ENCODE data around the gene SCNN1B. TPM values are rescaled to one million over a fixed set of nuclear protein-coding genes. Genes with fewer than 3 reads are reported as not detected.
A peak's percentile ranks its signal among the peaks of the same experiment; 100 is the strongest.

SCNN1B gene
- polyA plus RNA-seq, 1 donor from 2014 or later: 0.24 TPM

DNA sequence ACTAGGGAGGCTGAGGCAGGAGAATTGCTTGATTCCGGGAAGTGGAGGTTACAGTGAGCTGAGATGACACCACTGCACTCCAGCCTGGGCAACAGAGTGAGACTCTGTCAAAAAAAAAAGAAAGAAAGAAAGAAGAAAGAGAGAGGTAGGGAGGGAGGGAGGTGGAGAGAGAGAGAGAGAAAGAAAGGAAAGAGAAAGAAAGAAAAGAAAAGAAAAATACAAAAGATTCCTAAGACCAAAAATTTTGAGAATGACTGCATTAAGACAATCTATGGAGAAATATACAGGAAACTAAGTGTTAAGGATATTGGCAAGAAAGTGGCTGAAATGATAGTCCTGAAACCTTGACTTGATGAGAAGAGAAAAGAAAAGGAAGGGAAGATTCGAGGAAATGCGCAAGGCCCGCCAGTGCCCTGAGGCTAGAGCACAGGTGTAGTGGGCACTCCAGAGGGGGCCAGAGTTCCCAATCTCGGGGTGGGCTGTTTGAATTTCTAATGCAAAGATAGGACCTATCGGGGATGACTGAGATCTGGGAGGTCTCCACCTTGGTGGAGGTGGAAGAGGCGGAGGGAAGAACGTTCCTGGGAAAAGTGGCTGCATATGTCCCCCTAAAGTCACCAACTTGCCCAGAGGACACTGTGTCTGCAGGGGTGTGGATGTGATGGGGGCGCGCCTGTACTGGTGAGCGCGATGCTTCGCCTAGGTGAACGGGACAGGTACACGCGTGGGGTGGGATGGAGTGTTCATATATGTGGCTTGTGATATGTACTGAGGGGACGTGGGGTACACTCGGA lies 654 bp upstream of the SCNN1B start:
- Mint-ChIP-seq H3K9me3 (no peaks in the 10 kb centered on the region), H3K4me3 (peak overlapping the region in 2 of 4 donors; percentile 39 to 51), H3K4me1 (peaks cover 5 to 10% (median 6%) of the 10 kb centered on the region in 3 donors), H3K27ac (no peak overlapping the region), H3K27me3 (peaks cover 28% of the 10 kb centered on the region), H3K36me3 (peaks cover 3% of the 10 kb centered on the region)

DNA sequence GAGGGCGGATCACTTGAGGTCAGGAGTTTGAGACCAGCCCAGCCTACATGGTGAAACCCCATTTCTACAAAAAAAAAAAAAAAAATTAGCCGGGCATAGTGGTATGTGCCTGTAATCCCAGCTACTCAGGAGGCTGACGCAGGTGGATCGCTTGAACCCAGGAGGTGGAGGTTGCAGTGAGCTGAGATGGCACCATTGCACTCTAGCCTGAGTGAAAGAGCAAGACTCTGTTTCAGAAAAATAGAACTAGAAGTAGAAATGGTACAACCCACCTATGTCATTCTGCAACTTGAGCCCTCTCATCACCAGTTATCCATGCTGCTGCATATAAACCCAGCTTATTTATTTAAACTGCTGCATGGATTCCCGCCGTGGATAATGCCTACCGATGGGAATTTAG lies 1.6 kb downstream of the SCNN1B start:
- peaks cover 5 to 10% (median 6%) of the 10 kb centered on the region in 3 donors for H3K4me1 Mint-ChIP-seq
- no peaks in the 10 kb centered on the region for H3K9me3 Mint-ChIP-seq
- H3K36me3 Mint-ChIP-seq: peaks cover 2% of the 10 kb centered on the region
- no peak overlapping the region for H3K4me3 Mint-ChIP-seq
- no peak overlapping the region for H3K27ac Mint-ChIP-seq
- peaks cover 25% of the 10 kb centered on the region for H3K27me3 Mint-ChIP-seq

DNA sequence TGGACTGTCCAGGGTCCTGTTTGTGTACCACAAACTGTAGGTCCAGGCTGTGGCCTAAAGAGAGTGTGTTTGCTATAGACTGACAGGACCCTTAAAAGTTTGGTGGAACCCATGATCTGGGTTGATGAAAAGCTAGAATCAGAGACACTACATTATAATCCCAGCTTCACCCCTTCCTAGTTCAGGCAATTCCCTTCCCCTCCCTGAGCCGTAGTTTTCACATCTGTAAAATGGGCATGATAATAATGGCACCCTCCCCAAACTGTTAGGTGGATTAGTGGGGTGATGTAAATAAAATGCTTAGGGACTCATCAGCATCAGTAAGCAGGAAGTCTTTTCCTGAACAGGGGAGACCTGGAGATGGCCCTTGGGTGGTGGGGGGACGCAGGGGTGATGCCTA lies 2.5 kb downstream of the SCNN1B start:
- no peaks in the 10 kb centered on the region for H3K9me3 Mint-ChIP-seq
- H3K4me1 Mint-ChIP-seq: peaks cover 5 to 10% (median 6%) of the 10 kb centered on the region in 3 donors
- H3K4me3 Mint-ChIP-seq: no peak overlapping the region

DNA sequence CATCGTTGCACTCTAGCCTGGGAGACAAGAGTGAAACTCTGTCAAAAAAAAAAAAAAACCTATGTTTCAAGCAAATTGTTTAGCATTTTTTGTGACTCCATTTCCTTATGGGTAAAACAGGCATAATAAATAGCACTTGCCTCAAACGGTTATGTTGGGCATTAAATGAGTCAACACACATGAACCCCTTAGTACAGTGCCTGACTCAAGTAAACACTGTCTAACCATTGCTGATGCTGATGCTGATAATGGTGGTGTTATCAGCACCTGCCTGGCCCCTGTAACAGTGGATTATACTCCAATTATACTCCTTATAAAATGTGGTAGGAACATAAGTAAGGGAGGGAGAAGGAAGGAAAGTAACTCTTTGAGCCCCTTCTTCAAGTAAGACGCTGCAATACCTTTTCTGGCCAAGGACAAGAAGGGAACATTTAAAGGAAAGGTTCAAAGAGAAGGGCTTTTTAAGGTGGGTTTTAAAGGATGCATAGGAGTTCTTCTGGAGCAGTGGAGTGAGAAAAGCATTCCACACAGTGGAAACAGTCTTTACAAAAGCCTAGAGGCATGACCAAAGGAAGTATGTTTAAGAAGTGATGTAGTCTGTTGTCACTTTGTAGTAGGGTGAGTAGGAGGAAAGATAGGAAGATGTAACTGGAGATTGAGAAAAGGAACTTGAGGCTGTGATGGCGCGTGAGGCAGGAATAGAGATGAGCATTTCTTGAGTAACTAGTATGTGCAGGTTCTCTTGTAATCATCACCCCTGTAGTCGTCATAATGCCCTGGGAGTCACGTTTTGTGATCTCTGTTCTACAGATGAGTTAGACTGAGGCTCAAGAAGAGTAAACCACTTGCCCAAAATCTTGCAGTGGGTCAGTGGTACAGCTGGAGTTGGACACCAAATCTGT lies 4.3 kb downstream of the SCNN1B start:
- Mint-ChIP-seq H3K4me1 (peaks cover 2 to 9% (median 5%) of the 10 kb centered on the region in 3 donors), H3K4me3 (no peak overlapping the region), H3K36me3 (no peaks in the 10 kb centered on the region), H3K9me3 (peaks cover 0 to 6% (median 4%) of the 10 kb centered on the region in 3 donors), H3K27ac (no peak overlapping the region), H3K27me3 (peaks cover 15% of the 10 kb centered on the region)

More for the DNA sequence above, 2.5 kb downstream of the SCNN1B start:
- Mint-ChIP-seq H3K27ac (no peak overlapping the region), H3K36me3 (peaks cover 1% of the 10 kb centered on the region), H3K27me3 (peaks cover 20% of the 10 kb centered on the region)

DNA sequence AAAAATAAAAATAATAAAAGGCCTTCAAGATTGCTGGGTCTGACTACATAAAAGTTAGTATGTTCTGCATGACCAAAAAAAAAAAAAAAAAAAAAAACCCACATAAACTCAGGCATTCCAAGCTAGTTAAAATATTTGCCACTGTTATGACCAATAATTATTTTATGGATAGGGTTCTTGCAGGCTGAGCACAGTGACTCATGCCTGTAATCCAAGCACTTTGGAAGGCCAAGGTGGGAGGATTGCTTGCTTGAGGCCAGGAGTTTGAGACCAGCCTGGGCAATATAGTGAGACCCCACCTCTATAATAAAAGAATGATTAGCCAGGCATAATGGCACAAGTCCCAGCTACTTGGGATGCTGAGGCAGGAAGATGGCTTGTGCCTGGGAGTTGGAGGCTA lies 8.1 kb downstream of the SCNN1B start:
- no peaks in the 10 kb centered on the region for H3K36me3 Mint-ChIP-seq
- no peaks in the 10 kb centered on the region for H3K27me3 Mint-ChIP-seq
- H3K4me1 Mint-ChIP-seq: no peaks in the 10 kb centered on the region
- peaks cover 0 to 6% (median 4%) of the 10 kb centered on the region in 3 donors for H3K9me3 Mint-ChIP-seq
- no peak overlapping the region for H3K27ac Mint-ChIP-seq
- H3K4me3 Mint-ChIP-seq: no peak overlapping the region

DNA sequence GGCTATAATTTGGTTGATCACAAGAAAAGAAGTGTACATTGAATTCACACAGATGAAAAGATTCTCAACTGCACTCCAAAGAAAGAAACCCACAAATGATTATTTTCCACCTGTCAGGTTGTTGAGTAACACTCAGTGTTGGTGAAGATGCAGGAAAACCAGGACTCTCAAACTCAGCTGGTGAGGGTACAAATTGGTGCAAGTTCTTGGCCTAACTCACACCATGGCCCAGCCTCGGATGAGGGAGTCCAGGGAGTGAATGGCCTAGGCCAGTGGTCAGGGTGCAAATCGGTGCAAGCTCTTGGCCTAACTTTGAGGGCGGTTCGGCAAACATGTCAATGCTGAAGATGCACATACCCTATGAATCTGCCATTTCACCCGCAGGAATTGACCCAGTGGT lies 8.6 kb downstream of the SCNN1B start:
- Mint-ChIP-seq H3K9me3 (peaks cover 0 to 6% (median 4%) of the 10 kb centered on the region in 3 donors), H3K27ac (no peak overlapping the region), H3K27me3 (no peaks in the 10 kb centered on the region), H3K4me3 (no peak overlapping the region), H3K36me3 (no peaks in the 10 kb centered on the region), H3K4me1 (no peaks in the 10 kb centered on the region)

DNA sequence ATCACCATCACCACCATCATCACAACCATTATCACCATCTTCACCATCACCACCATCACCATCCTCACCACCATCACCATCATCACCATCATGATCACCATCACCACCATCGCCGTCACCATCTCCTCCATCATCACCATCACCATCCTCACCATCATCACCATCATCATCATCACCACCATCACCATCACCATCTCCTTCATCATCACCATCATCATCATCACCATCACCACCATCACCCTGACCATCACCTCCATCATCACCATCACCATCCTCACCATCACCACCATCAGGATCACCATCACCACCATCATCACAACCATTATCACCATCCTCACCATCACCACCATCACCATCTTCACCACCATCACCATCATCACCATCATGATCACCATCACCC lies 14.1 kb downstream of the SCNN1B start:
- no peaks in the 10 kb centered on the region for H3K36me3 Mint-ChIP-seq
- no peaks in the 10 kb centered on the region for H3K4me1 Mint-ChIP-seq
- H3K27me3 Mint-ChIP-seq: no peaks in the 10 kb centered on the region
- H3K9me3 Mint-ChIP-seq: no peaks in the 10 kb centered on the region
- no peak overlapping the region for H3K4me3 Mint-ChIP-seq
- no peak overlapping the region for H3K27ac Mint-ChIP-seq

DNA sequence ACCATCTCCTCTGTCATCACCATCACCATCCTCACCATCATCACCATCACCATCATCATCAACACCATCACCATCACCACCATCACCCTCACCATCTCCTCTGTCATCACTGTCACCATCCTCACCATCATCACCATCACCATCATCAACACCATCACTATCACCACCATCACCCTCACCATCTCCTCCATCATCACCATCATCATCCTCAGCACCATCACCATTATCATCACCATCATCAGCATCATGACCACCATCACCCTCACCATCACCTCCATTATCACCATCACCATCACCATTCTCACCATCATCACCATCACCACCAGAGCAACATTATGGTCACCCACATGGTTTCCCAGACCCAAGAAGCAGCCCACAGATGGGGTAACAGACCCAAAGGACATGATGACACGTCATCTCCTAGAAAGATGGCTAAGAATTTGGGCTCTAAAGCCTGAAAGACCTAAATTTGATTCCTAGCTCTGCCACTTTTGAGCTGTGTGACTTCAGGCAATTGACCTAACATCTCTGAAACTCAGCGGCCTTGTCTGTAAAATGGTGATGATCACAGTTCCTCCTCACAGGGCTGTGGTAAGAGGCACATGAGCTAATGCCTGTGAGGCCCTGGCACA lies 14.6 kb downstream of the SCNN1B start:
- Mint-ChIP-seq H3K36me3 (no peaks in the 10 kb centered on the region), H3K4me3 (no peak overlapping the region), H3K27me3 (no peaks in the 10 kb centered on the region), H3K27ac (no peak overlapping the region), H3K9me3 (no peaks in the 10 kb centered on the region), H3K4me1 (no peaks in the 10 kb centered on the region)

DNA sequence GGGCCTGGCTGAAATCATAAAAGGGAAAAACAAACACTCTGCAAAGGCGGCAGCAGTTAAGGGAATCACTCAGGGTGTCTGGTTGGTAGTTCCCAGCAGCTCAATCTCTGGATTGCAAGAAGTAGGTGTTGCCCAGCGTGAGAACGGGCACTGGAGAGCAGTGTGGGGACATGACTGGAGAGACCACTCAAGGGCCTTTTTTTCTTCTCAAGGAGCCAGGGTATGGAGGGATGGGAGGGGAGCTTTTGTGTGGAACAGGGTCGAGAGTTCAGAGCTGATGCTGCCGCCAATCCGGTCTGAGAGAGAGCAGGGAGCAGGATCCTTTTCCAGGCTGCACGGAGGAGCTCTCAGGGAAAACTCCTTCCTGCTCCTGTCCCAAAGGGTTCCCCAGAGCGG lies 15.2 kb downstream of the SCNN1B start:
- Mint-ChIP-seq H3K9me3 (no peaks in the 10 kb centered on the region), H3K36me3 (no peaks in the 10 kb centered on the region), H3K4me1 (no peaks in the 10 kb centered on the region), H3K27ac (no peak overlapping the region), H3K4me3 (no peak overlapping the region), H3K27me3 (no peaks in the 10 kb centered on the region)

DNA sequence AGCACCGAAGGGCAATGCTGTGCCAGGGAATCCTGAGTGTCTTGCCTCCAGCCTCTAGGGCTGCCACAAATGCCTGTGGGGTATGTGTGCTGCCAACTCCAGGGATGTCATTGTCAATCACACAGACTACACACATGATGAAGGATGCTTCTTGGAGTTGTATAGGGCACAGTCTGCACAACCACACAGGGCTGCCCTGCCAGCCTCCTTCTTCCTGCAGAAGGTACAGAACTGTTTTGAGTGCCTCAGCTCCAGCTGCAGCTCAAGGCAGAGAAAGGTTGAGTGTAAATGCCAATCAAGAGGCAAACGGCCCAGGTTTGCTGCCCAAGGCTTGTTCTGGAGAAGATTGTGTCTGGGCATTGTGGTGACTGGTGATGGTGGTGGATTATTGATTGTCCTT lies 15.6 kb downstream of the SCNN1B start:
- Mint-ChIP-seq H3K36me3 (no peaks in the 10 kb centered on the region), H3K27ac (peak overlapping the region in 1 of 3 donors; percentile 61), H3K9me3 (no peaks in the 10 kb centered on the region)

DNA sequence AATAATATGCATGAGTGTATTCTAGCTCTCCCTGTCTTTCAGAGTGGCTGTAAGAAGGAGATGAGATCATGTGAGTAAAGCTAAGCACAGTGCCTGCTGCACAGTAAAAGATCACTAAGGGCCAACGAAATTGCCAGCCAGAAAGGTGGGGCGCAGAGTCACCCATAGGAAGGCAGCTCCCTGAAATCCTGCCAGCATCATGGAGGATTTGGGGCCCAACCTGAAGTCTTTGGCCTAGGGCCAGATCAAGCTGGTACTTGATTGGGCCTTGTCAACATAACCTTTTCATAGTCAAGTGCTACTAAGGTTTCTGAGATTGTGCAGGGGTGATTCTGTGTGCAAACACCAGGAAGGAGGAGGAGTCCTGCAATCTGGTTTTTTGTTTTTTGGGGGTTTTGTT lies 16.5 kb downstream of the SCNN1B start:
- Mint-ChIP-seq H3K27me3 (no peaks in the 10 kb centered on the region), H3K36me3 (no peaks in the 10 kb centered on the region), H3K9me3 (no peaks in the 10 kb centered on the region), H3K4me3 (no peak overlapping the region), H3K4me1 (peaks cover 0 to 7% (median 7%) of the 10 kb centered on the region in 3 donors), H3K27ac (no peak overlapping the region)

More for the DNA sequence above, 15.6 kb downstream of the SCNN1B start:
- no peaks in the 10 kb centered on the region for H3K27me3 Mint-ChIP-seq
- no peak overlapping the region for H3K4me3 Mint-ChIP-seq
- H3K4me1 Mint-ChIP-seq: no peaks in the 10 kb centered on the region

DNA sequence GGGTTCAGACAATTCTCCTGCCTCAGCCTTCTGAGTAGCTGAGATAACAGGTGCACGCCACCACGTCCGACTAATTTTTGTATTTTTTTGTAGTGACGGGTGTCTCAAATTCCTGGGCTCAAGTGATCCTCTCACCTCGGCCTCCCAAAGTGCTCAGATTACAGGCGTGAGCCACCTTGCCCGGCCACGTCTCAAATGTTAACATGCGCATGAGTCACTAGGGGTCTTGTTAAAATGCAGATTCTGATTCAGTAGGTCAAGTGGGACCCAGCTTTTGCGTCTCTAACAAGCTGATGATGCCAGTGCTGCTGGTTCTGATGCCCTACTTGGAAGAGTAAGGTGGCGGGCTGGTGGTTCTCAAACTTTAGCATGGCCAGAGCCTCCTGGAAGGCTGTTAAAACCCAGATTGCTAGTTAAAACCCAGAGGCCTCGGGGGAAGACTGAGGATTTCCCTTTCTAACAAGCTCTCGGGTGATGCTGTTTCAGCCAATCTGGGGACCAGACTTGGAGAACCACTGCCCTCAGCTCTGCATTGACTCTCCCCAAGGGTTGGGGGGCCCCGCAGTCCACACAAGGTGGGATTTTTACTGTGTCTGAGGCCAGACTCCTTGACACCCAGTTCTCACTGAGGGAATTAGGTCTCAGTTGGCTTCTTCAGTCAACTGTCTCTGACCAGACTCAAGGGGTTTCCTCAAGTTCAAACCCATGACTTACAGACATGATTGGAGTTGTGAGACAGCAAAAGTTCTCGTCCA lies 17.9 kb downstream of the SCNN1B start:
- H3K27ac Mint-ChIP-seq: no peak overlapping the region
- H3K4me3 Mint-ChIP-seq: no peak overlapping the region
- H3K4me1 Mint-ChIP-seq: peaks cover 0 to 11% (median 7%) of the 10 kb centered on the region in 3 donors
- no peaks in the 10 kb centered on the region for H3K27me3 Mint-ChIP-seq
- no peaks in the 10 kb centered on the region for H3K9me3 Mint-ChIP-seq
- no peaks in the 10 kb centered on the region for H3K36me3 Mint-ChIP-seq

DNA sequence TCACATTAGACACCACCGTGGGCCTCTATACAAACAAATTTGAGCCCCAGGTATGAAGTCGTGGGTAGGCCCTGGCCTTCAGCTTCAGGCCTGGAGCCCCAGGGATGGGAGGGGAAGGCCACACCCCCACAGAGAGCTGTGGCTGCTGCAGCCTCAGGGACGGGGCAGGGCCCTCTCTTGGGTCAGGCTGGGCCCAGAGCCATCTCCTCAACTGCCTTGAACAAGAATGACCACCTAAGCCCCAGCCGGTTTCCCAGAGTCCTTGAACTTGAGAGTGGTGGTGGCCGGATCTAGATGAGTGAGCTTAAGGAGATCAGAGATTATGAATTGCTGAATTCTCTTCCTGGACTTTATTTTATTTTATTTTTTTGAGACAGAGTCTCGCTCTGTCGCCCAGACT lies 18.6 kb downstream of the SCNN1B start:
- Mint-ChIP-seq H3K4me1 (peaks cover 0 to 11% (median 8%) of the 10 kb centered on the region in 3 donors), H3K27ac (no peak overlapping the region), H3K27me3 (no peaks in the 10 kb centered on the region), H3K36me3 (no peaks in the 10 kb centered on the region), H3K4me3 (no peak overlapping the region), H3K9me3 (no peaks in the 10 kb centered on the region)

DNA sequence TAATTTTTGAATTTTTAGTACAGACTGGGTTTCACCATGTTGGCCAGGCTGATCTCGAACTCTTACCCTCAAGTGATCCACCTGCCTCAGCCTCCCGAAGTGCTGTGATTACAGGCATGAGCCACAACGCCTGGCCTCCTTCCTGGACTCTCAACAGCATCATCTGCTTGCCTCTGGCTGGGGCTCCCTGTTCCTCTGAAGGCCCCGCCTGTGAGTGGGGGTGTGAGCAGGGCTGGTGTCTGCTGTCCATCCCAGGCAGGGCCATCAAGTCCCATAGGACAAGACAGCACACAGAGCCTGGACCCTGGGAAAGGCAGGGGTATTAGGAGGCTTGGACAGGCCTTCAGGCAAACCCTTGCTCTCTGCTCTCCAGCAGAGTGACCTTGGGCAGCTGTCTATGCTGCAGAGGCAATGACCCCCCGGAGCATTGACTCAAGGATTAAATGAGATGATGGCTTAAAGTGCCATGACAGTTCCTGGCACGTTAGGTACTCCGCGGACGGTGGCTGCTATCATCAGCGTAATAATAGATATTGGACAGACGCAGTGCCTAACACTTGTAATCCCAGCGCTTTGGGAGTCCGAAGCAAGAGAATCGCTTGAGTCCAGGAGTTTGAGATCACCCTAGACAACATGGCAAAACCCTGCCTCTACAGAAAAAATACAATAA lies 19.2 kb downstream of the SCNN1B start:
- H3K27me3 Mint-ChIP-seq: no peaks in the 10 kb centered on the region
- H3K4me3 Mint-ChIP-seq: no peak overlapping the region
- peaks cover 0 to 11% (median 8%) of the 10 kb centered on the region in 3 donors for H3K4me1 Mint-ChIP-seq
- no peak overlapping the region for H3K27ac Mint-ChIP-seq
- H3K36me3 Mint-ChIP-seq: no peaks in the 10 kb centered on the region
- no peaks in the 10 kb centered on the region for H3K9me3 Mint-ChIP-seq

All from IgD-negative memory B cell (primary cell).